Breast epithelium (tissue), 3 donors: Measurements from ENCODE around the gene HPD.

Source experiments
- CTCF ChIP-seq, 3 donors: fragments of 450-650 bp; IDR thresholded peaks; one replicate each; pipeline ENCODE4 v1.5.1; 2016 to 2017; ENCODE audit warnings: antibody characterized with exemption in 3 of 3, mild to moderate bottlenecking in 3 of 3, moderate library complexity in 3 of 3
- POLR2A ChIP-seq: fragments of 450-650 bp; IDR thresholded peaks from one replicate; pipeline ENCODE4 v1.6.1; 2016; ENCODE audit warnings: antibody characterized with exemption, mild to moderate bottlenecking, moderate library complexity
- POLR2AphosphoS5 ChIP-seq, 3 donors: sonication (generic); formaldehyde crosslinking; IDR thresholded peaks; one replicate each; pipeline ENCODE4 v1.6.1; 2017; ENCODE audit warnings: antibody characterized with exemption in 3 of 3

GRCh38 chr12:121819212-121819949, 39.3 kb downstream of the HPD start:
- TF ChIP-seq CTCF (IDR thresholded peaks at IDR 0.05) (no peak), POLR2AphosphoS5 (IDR thresholded peaks at IDR 0.05) (no peak), POLR2A (no peak)
